PC-9 (cell line): ENCODE data around the gene ABTB2. TPM values are rescaled to one million over a fixed set of nuclear protein-coding genes. Genes with fewer than 3 reads are reported as not detected.

Source experiments
- BruUV-seq: library from RNA; stranded (reverse); fragments of 400-500 nt; replicated peaks from 2 replicates; lab custom pipeline; 2021; lab: Mats Ljungman, UMichigan
- CTCF ChIA-PET: fragments of 300-600 bp; sonication (Branson Sonifier 250); formaldehyde crosslinking; loops from one replicate; lab custom pipeline; 2022; ENCODE audit warnings: antibody characterized with exemption; lab: Charles Lee
- POLR2A ChIA-PET: fragments of 300-600 bp; sonication (Branson Sonifier 250); formaldehyde crosslinking; loops from one replicate; lab custom pipeline; 2022; ENCODE audit warnings: antibody characterized with exemption; ENCODE audit not compliant: unreplicated experiment; lab: Charles Lee
- DNase-seq, 2 experiments: peaks; one replicate each; pipeline versions ENCODE4 v3.0.0 to v3.0.0-alpha.2; 2015 to 2022; ENCODE audit warnings: mixed read lengths in 1 of 2
- H2AFZ ChIP-seq: fragments of 200-600 bp; sonication (generic); 2 replicates; pipeline ENCODE4 v1.8.1; 2017; ENCODE audit warnings: antibody characterized with exemption
- H3F3A ChIP-seq: fragments of 200-600 bp; sonication (generic); 2 replicates; pipeline ENCODE4 v1.8.1; 2017; ENCODE audit warnings: antibody characterized with exemption, mild to moderate bottlenecking, low read depth; ENCODE audit not compliant: insufficient read depth
- H3K27ac ChIP-seq: fragments of 200-600 bp; sonication (generic); 2 replicates; pipeline ENCODE4 v1.6.1; 2016; ENCODE audit warnings: mixed run types
- H3K27me3 ChIP-seq: fragments of 200-600 bp; sonication (generic); 2 replicates; pipeline ENCODE4 v1.6.1; 2016; ENCODE audit warnings: low read depth, mixed run types; ENCODE audit not compliant: insufficient read depth
- H3K36me3 ChIP-seq: fragments of 200-600 bp; sonication (generic); 2 replicates; pipeline ENCODE4 v1.6.1; 2016; ENCODE audit warnings: low read depth, mixed run types
- H3K4me1 ChIP-seq: fragments of 200-600 bp; sonication (generic); replicated peaks from 2 replicates; pipeline ENCODE4 v1.6.1; 2016; ENCODE audit warnings: mixed run types; ENCODE audit not compliant: insufficient read depth
- H3K4me2 ChIP-seq: fragments of 200-600 bp; sonication (generic); 2 replicates; pipeline ENCODE4 v1.6.1; 2017; ENCODE audit warnings: mixed run types
- H3K4me3 ChIP-seq: fragments of 200-600 bp; sonication (generic); 2 replicates; pipeline ENCODE4 v1.6.1; 2016; ENCODE audit warnings: mixed run types
- H3K79me2 ChIP-seq: fragments of 200-600 bp; sonication (generic); 2 replicates; pipeline ENCODE4 v1.6.1; 2017; ENCODE audit warnings: low read depth, mixed run types
- H3K9me2 ChIP-seq: fragments of 200-600 bp; sonication (generic); 2 replicates; pipeline ENCODE4 v1.8.1; 2017; ENCODE audit warnings: mild to moderate bottlenecking; ENCODE audit not compliant: insufficient read depth
- H3K9me3 ChIP-seq: fragments of 200-600 bp; sonication (generic); 2 replicates; pipeline ENCODE4 v1.8.1; 2016; ENCODE audit warnings: low read depth; ENCODE audit not compliant: insufficient read depth
- H4K20me1 ChIP-seq: fragments of 200-600 bp; sonication (generic); 2 replicates; pipeline ENCODE4 v1.8.1; 2017; ENCODE audit not compliant: insufficient read depth
- EZH2 ChIP-seq: fragments of 200-600 bp; sonication (generic); IDR thresholded peaks from 2 replicates; pipeline ENCODE4 v1.8.0; 2017; ENCODE audit warnings: antibody characterized with exemption, low read depth
- intact Hi-C: fragments of 100-400 bp; cut with micrococcal nuclease; formaldehyde crosslinking; loops from one replicate; pipeline ENCODE4 v1.10.0; 2022; ENCODE audit not compliant: unreplicated experiment
- total RNA-seq: library from RNA; stranded (reverse); gene quantifications from 2 replicates; pipeline ENCODE4 v1.2.3, GENCODE V29; 2021
- TF ChIP-seq, protein P1 (sequence below): fragments of 200-600 bp; sonication (generic); conservative IDR thresholded peaks from 2 replicates; pipeline ENCODE4 v1.6.1; 2017; ENCODE audit warnings: mixed run types, antibody characterized with exemption, mild to moderate bottlenecking, moderate library complexity

ABTB2 gene
- total RNA-seq, 1 experiment from 2014 or later, result 12.9 TPM

DNA sequence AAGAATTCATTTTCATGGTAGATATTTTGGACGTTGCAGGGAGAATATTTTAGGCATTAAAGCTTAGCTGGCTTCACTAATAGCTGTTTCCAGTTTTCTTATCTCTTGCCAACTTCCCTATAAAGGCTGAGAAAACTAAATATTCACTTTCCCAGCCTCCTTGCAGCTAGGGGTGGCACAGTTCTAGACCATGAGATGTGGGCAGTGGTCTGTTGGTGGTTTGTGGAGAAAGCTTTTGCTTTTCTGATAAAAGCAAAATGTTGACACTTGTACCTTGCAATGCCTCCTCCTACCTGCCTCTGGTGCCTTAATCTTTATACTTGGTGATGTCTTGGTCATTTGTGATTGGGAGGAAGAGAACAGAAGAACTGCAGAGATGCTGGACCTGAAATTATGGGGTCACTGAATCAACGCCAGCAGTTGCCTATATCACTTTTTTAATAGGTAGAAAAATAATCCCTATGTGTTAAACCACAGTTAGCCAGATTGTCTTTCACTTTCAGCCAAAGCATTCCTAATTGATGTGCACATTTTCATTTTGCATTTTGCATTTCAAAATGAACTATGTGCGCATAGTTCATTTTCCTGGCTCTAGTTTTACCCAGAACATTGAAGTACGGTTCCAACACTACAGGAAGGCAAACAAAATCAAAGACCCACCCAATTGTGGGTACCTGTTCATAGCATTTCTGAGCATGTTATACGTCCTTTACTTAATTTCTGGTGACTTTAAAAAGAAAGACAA lies 24.9 kb upstream of the ABTB2 start:
- Histone ChIP-seq H3K36me3 (no peaks in the 10 kb centered on the region), H3K9me3 (peaks cover 8% of the 10 kb centered on the region), H3K9me2 (no peaks in the 10 kb centered on the region), H3K27ac (no peak overlapping the region), H4K20me1 (no peaks in the 10 kb centered on the region), H3F3A (peaks cover 37% of the 10 kb centered on the region), H3K27me3 (no peaks in the 10 kb centered on the region), H3K4me1 (peaks cover 40% of the 10 kb centered on the region), H3K4me2 (no peak overlapping the region), H2AFZ (no peak overlapping the region), H3K79me2 (no peaks in the 10 kb centered on the region), H3K4me3 (no peak overlapping the region)
- no TSS peak for BruUV-seq
- ChIA-PET CTCF (no interaction called here), POLR2A (no interaction called here)
- DNase-seq, result no peak
- intact Hi-C loops, result loop anchor here (10.0 kb wide), 1 partner anchor 192 kb away; no protein-coding TSS in a partner anchor
- no peak for TF ChIP-seq EZH2
- TF ChIP-seq, protein P1, sequence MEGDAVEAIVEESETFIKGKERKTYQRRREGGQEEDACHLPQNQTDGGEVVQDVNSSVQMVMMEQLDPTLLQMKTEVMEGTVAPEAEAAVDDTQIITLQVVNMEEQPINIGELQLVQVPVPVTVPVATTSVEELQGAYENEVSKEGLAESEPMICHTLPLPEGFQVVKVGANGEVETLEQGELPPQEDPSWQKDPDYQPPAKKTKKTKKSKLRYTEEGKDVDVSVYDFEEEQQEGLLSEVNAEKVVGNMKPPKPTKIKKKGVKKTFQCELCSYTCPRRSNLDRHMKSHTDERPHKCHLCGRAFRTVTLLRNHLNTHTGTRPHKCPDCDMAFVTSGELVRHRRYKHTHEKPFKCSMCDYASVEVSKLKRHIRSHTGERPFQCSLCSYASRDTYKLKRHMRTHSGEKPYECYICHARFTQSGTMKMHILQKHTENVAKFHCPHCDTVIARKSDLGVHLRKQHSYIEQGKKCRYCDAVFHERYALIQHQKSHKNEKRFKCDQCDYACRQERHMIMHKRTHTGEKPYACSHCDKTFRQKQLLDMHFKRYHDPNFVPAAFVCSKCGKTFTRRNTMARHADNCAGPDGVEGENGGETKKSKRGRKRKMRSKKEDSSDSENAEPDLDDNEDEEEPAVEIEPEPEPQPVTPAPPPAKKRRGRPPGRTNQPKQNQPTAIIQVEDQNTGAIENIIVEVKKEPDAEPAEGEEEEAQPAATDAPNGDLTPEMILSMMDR, result no peak

DNA sequence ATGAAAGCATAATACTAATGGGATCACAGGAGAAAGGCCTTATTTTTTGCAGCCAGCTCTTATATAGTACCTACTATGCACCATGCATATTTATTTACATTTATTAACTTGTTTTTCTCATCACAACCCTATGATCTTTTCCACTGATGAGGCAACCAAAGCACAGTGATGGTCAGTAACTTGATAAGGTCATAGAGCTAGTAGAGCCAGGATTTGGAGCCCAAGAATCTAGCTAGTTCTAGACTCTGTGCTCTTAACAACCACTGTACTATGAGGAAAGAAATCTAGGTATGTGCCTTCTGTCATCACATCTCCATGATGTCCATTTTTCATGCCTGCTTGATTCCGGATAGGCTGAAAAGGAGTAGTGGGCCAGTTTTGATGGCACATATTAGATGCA lies 24.0 kb upstream of the ABTB2 start:
- no peak for DNase-seq
- H2AFZ ChIP-seq, result no peak overlapping the region
- H3K79me2 ChIP-seq, result no peaks in the 10 kb centered on the region
- no peaks in the 10 kb centered on the region for H3K27me3 ChIP-seq
- H3K9me3 ChIP-seq, result peaks cover 12% of the 10 kb centered on the region
- TF ChIP-seq EZH2, result no peak
- TF ChIP-seq, protein P1, result no peak
- H3K4me3 ChIP-seq, result no peak overlapping the region
- CTCF ChIA-PET, result interaction anchor here (0.5 to 0.7 kb wide), 3 partner anchors 16 to 1942 kb away, joined by 3 to 6 read pairs (median 4); no protein-coding TSS in a partner anchor
- no peak overlapping the region for H3K4me2 ChIP-seq
- H3K9me2 ChIP-seq, result no peaks in the 10 kb centered on the region
- no TSS peak for BruUV-seq
- H3K4me1 ChIP-seq, result peaks cover 40% of the 10 kb centered on the region
- peaks cover 38% of the 10 kb centered on the region for H3F3A ChIP-seq
- no peak overlapping the region for H3K27ac ChIP-seq
- H4K20me1 ChIP-seq, result no peaks in the 10 kb centered on the region
- intact Hi-C loops, result loop anchor here (10.0 kb wide), 1 partner anchor 193 kb away; no protein-coding TSS in a partner anchor
- POLR2A ChIA-PET, result interaction anchor here (0.6 kb wide), 1 partner anchor 46 kb away, joined by 3 read pairs; no protein-coding TSS in a partner anchor
- H3K36me3 ChIP-seq, result no peaks in the 10 kb centered on the region

DNA sequence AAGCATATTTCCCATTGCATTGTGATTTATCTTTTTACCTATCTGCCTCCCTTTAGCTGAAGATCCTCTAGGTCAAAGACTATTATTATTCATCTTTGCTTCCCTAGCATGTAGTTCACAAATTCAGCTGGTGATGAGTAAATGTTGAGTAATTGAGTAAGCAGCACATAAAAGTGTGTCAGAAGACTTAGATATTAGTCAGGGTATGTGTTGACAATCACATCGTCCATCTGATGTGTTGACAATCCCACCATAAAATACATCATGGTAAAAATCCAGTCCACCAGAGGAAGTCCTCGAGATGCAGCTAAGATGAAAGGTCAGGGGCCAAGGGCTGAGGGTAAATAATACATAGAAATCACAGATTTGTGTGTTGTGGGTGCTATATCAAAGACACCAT lies 22.9 kb upstream of the ABTB2 start:
- DNase-seq, result peak in 1 of 2 experiments; percentile 85
- POLR2A ChIA-PET, result no interaction called here
- Histone ChIP-seq H3K9me2 (no peaks in the 10 kb centered on the region), H3K4me2 (peak overlapping the region; percentile 56), H3K36me3 (no peaks in the 10 kb centered on the region), H4K20me1 (no peaks in the 10 kb centered on the region), H3F3A (peaks cover 38% of the 10 kb centered on the region), H3K4me3 (no peak overlapping the region), H3K27me3 (no peaks in the 10 kb centered on the region), H3K27ac (peak overlapping the region; percentile 73; the same call in 1 of the 2 replicates), H3K4me1 (peaks cover 36% of the 10 kb centered on the region), H3K9me3 (peaks cover 17% of the 10 kb centered on the region), H3K79me2 (no peaks in the 10 kb centered on the region), H2AFZ (no peak overlapping the region)
- TF ChIP-seq EZH2, result no peak
- TF ChIP-seq, protein P1, result no peak
- intact Hi-C loops, result loop anchor here (10.0 kb wide), 1 partner anchor 194 kb away; no protein-coding TSS in a partner anchor
- BruUV-seq, result no TSS peak
- CTCF ChIA-PET, result no interaction called here
